Duodenal mucosa (tissue), 2 donors: Measurements from ENCODE around the gene MYEOV.

Experiments used
- H3K27ac ChIP-seq: one replicate; pipeline ENCODE4 v1.7.0; 2013; ENCODE audit warnings: low read depth, low read length
- H3K27me3 ChIP-seq, 2 donors: one replicate each; pipeline ENCODE4 v1.7.0; 2013; ENCODE audit warnings: low read length in 2 of 2, control low read depth in 1 of 2; ENCODE audit not compliant: insufficient read depth in 2 of 2, control insufficient read depth in 1 of 2
- H3K36me3 ChIP-seq, 2 donors: one replicate each; pipeline ENCODE4 v1.7.0; 2013; ENCODE audit warnings: low read length in 2 of 2, control low read depth in 1 of 2; ENCODE audit not compliant: insufficient read depth in 2 of 2, control insufficient read depth in 1 of 2
- H3K4me1 ChIP-seq, 2 donors: one replicate each; pipeline ENCODE4 v1.7.0; 2013; ENCODE audit warnings: low read length in 2 of 2, control low read depth in 1 of 2; ENCODE audit not compliant: insufficient read depth in 2 of 2, control insufficient read depth in 1 of 2
- H3K4me3 ChIP-seq, 2 donors: one replicate each; pipeline ENCODE4 v1.7.0; 2013; ENCODE audit warnings: low read length in 2 of 2, low read depth in 1 of 2
- H3K9ac ChIP-seq, 2 donors: one replicate each; pipeline ENCODE4 v1.7.0; 2013; ENCODE audit warnings: low read length in 2 of 2, low read depth in 1 of 2
- H3K9me3 ChIP-seq, 2 donors: one replicate each; pipeline ENCODE4 v1.7.0; 2013; ENCODE audit warnings: low read length in 2 of 2, control low read depth in 1 of 2; ENCODE audit not compliant: control insufficient read depth in 1 of 2

Gene MYEOV

DNA sequence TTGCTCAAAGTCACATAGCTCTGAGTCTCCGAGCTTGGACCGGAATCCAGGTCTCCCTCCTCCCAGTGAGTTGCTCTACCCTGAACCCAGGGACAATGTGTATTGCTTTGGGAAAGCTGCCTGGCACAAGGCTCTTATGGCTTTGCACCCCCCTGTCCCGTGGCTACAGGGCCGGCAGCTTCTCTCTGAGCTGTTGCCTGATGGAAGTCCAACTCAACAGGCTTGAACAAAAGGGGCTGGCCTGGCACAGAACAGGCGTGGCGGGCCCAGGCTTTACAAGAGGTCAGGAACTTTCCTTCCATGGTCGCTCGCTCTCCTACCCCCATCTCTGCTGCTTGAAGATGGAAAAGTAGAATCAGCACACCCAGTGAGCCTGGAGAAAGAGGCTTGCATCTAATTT lies 34.3 kb downstream of the MYEOV start:
- Histone ChIP-seq H3K27me3 (no peaks in the 10 kb centered on the region), H3K9ac (no peak overlapping the region), H3K4me1 (no peaks in the 10 kb centered on the region), H3K27ac (no peak overlapping the region), H3K4me3 (no peak overlapping the region), H3K36me3 (no peaks in the 10 kb centered on the region), H3K9me3 (no peaks in the 10 kb centered on the region)

DNA sequence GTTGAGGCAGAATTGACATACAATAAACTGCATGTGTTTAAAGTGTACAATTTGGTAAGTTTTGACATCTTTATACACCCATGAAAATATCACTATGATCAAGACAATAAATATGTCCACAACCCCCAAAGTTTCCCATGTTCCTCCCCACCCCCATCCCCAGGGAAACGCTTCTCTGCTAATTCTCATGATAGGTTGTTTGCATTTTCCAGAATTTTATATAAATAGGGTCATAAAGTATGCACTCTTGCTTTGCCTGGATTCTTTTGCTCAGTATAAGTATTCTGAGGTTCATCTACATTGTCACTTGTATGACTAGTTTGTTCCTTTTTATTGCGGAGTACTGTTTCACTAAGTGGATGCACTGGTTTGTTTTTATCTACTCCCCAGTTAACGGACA lies 35.6 kb downstream of the MYEOV start:
- H3K9me3 ChIP-seq, result no peaks in the 10 kb centered on the region
- no peak overlapping the region for H3K9ac ChIP-seq
- no peak overlapping the region for H3K4me3 ChIP-seq
- H3K27ac ChIP-seq, result no peak overlapping the region
- H3K36me3 ChIP-seq, result no peaks in the 10 kb centered on the region
- no peaks in the 10 kb centered on the region for H3K4me1 ChIP-seq
- H3K27me3 ChIP-seq, result no peaks in the 10 kb centered on the region

DNA sequence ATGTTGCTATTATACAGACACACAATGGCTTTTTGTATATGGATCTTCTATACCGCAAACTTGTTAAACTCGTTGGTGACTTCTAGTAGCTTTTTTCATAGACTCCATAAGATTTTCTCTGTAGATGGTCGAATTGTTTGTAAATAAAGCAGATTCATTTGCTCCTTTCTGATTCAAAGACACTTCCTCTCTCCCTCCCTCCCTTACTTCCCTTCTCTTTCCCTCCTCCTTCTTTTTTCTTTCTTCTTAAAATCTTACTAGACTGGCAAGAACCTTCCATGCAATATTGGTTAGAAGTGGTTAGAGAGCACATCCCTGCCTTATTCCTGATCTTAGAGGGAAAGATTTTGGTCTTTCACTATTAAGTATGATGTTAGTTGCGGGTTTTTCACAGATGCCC lies 36.4 kb downstream of the MYEOV start:
- Histone ChIP-seq H3K27me3 (no peaks in the 10 kb centered on the region), H3K4me1 (no peaks in the 10 kb centered on the region), H3K27ac (no peak overlapping the region), H3K36me3 (no peaks in the 10 kb centered on the region), H3K4me3 (no peak overlapping the region), H3K9me3 (no peaks in the 10 kb centered on the region), H3K9ac (no peak overlapping the region)

DNA sequence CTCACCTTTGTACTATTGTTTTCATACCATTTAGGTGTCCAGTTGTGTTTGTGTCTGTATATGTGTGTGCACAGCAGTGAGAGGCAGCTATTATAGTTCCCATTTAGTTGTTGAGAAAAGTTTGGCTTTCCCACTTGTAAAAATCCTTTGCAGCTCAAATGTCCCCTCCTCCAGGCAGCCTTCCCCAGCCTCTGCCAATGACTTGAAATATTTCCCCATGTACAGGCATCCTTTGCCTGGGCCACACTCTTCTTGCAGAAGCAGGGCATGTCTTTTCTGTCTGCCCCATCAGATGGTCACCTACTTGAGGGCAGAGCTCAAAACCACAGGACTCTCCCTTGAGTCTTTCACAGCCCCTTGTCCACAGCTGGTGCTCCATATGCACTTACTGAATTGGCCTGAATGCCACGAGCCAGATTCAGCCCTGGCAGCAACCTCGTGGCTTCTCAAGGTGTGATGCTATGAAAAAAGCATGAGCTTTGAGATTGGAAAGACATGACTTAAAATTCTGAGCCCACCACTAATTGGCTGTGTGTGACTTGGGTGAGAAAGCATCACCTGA lies 39.3 kb downstream of the MYEOV start:
- no peaks in the 10 kb centered on the region for H3K9me3 ChIP-seq
- peaks cover 8 to 11% of the 10 kb centered on the region in 2 donors for H3K4me1 ChIP-seq
- H3K4me3 ChIP-seq, result no peak overlapping the region
- H3K36me3 ChIP-seq, result no peaks in the 10 kb centered on the region
- no peak overlapping the region for H3K27ac ChIP-seq
- H3K9ac ChIP-seq, result no peak overlapping the region
- H3K27me3 ChIP-seq, result no peaks in the 10 kb centered on the region

DNA sequence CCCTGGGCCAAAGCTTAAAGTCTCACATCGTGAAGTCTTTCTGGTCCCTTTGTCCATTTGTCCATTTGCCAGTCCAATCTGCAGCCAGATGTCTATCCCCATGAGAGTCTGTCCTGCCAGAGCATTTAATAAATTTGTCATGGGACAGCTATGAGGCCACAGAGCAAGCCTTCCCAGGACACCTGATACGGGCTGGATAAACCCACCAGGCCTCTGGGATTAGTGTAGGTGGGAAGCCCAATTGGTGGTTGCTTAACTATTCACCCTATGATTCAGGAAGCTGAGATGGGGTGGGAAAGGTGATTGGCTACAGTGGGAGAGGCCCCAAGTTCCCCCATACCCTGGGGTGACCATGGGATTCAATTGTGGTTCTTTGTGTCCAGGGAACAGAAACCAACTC lies 39.9 kb downstream of the MYEOV start:
- no peak overlapping the region for H3K4me3 ChIP-seq
- no peak overlapping the region for H3K9ac ChIP-seq
- H3K4me1 ChIP-seq, result peaks cover 8 to 11% of the 10 kb centered on the region in 2 donors
- no peaks in the 10 kb centered on the region for H3K27me3 ChIP-seq
- no peak overlapping the region for H3K27ac ChIP-seq
- no peaks in the 10 kb centered on the region for H3K36me3 ChIP-seq
- H3K9me3 ChIP-seq, result no peaks in the 10 kb centered on the region

DNA sequence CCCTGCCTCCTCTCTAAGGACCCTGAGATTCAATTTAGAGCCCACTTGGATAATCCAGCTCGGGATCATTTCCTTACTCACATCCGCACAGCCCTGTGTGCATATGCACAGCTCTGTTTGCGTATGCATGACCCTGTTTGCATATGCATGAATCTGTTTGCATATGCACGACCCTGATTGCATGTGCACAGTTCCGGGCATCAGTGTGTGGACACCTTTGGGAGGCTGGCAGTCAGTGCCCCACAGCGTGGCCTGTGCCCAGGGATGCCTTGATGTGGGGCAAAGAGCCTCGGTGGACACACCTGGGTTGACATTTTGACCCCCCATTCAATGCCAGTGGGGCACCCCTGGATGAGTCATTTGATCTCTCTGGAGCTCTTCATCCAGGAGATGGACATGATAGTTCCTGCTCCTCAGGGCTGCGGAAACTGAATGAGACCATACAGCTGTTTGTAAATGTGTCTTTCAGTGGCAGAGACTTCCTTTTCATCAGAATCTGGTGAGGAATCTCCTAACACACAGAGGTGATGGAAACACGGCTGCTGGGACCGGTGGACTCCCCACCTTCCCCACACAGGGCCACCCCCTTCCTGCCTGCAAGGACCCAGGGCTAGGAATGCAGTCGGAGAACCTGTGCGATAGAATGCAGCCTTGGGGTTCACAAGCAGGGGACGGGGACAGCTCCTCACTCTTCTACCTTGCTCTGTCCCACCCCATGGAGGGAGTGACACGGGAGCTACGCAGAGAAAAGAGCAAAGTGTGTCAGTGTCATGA lies 41.2 kb downstream of the MYEOV start:
- Histone ChIP-seq H3K36me3 (no peaks in the 10 kb centered on the region), H3K27me3 (no peaks in the 10 kb centered on the region), H3K4me3 (no peak overlapping the region), H3K9ac (no peak overlapping the region), H3K9me3 (no peaks in the 10 kb centered on the region), H3K27ac (no peak overlapping the region), H3K4me1 (peaks cover 8 to 11% of the 10 kb centered on the region in 2 donors)

DNA sequence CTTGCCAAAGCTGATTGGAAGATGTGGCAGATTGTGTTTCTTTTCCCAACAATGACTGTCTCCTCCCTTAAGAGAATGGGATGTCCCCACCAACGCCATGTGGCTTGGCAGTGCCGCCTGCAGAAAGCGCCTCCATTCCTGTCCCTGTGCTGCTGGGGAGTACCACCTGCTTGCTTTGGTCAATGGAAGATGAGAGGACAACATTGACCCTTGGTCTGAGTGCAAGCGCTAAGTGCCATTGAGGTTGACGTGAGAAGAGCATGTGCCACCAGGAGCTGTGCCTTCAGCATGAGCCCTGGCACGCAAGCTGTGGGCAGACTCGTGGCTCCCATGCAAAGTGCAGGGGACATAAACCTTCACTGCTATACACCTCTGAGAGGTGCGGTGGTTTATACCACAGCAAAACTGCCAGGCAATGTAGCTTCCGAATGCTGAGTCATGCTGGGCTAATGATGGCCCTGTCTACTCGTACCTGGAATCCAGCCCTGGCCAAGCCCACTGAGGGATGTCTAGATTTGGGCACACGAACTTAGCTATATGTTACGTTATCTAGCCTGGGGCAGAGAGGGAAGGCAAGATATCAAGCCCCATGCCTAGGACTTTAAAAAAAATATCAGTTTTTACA lies 41.9 kb downstream of the MYEOV start:
- Histone ChIP-seq H3K36me3 (no peaks in the 10 kb centered on the region), H3K27me3 (no peaks in the 10 kb centered on the region), H3K27ac (no peak overlapping the region), H3K4me3 (no peak overlapping the region), H3K4me1 (peaks cover 8 to 11% of the 10 kb centered on the region in 2 donors), H3K9ac (no peak overlapping the region), H3K9me3 (no peaks in the 10 kb centered on the region)

DNA sequence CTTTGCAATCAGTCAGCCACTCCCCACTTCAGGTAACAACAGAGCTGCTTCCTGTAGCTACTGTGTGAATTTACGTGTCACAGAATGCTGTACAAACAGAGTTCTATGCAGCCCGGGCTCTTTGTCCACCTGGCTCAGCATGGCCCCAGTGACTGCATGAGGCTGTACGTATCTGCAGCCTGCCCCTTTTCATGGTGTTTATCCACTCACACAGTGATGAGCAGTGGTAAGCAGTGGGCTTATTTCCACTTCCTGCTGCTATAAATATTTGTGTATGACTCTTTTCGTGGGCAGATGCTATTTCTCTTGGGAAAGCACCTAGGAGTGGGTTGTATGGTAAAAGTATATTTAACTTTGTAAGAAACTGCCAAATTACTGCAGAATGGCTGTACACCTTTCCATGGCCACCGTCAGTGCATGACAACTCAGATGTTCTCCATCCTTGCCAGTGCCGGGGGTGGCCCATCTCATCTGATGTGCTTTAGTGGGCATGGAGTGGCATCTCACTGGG lies 43.3 kb downstream of the MYEOV start:
- H3K9ac ChIP-seq, result no peak overlapping the region
- no peak overlapping the region for H3K27ac ChIP-seq
- H3K4me3 ChIP-seq, result no peak overlapping the region
- H3K4me1 ChIP-seq, result peaks cover 8 to 11% of the 10 kb centered on the region in 2 donors
- H3K9me3 ChIP-seq, result no peaks in the 10 kb centered on the region
- H3K36me3 ChIP-seq, result no peaks in the 10 kb centered on the region
- no peaks in the 10 kb centered on the region for H3K27me3 ChIP-seq

DNA sequence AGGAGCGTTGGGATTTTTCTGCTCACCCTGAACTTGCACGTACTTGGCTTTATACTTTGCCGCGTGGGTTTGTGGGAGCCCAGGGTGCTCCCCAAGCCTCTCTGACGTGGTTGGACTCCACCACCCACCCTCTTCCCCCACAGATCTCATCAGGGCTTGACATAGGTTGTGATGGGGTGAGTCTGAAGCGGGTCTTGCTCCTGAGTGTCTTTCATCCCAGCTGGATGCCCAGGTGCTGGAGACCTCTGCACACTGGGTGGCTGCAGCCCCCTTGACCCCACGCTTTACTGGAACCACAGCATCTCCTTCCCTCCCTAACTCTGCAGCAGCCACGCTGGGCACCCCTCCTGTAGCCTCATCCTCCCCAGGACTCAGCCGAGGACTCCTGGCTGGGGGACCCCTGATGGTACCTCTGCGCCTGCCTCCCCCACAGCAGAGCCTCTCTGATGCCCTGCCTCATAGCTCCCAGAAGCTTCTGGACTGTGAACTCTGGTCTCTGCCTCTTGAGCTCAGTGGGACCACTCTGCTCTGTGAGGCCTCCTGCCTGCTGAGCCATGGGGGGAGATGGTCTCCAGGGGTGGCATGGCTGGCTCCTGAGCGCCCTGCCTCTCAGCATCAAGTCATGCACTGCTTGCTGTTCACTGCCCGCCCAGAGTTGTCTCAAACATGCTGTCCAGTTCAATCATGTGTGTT lies 45.2 kb downstream of the MYEOV start:
- Histone ChIP-seq H3K4me1 (peaks cover 8 to 11% of the 10 kb centered on the region in 2 donors), H3K27ac (no peak overlapping the region), H3K9me3 (no peaks in the 10 kb centered on the region), H3K27me3 (no peaks in the 10 kb centered on the region), H3K4me3 (no peak overlapping the region), H3K9ac (no peak overlapping the region), H3K36me3 (no peaks in the 10 kb centered on the region)
